H1 (cell line): ENCODE measurements around the gene MTO1. TPM values are rescaled to one million over a fixed set of nuclear protein-coding genes. Genes with fewer than 3 reads are reported as not detected.

ENCODE experiments used
- CHD7 ChIP-seq: fragments of 300-600 bp; sonication (generic); IDR thresholded peaks from 2 replicates; pipeline ENCODE4 v1.7.1; 2012; ENCODE audit warnings: low read length, moderate library complexity, mild to moderate bottlenecking, inconsistent platforms; ENCODE audit not compliant: insufficient replicate concordance
- GTF2F1 ChIP-seq: IDR thresholded peaks from 2 replicates; pipeline ENCODE4 v1.6.1; 2012; ENCODE audit warnings: low read depth, low read length, improper control_type of control experiment, borderline replicate concordance
- SP1 ChIP-seq: IDR thresholded peaks from 2 replicates; pipeline ENCODE4 v1.6.1; 2011; ENCODE audit warnings: low read depth, low read length
- SP2 ChIP-seq: IDR thresholded peaks from 2 replicates; pipeline ENCODE4 v1.6.1; 2012; ENCODE audit warnings: mild to moderate bottlenecking, low read length, inconsistent platforms
- TAF1 ChIP-seq: IDR thresholded peaks from 2 replicates; pipeline ENCODE4 v1.6.1; 2011; ENCODE audit warnings: mild to moderate bottlenecking, low read depth, low read length
- ZNF274 ChIP-seq: IDR thresholded peaks from 2 replicates; pipeline ENCODE4 v1.7.0; 2012; ENCODE audit warnings: low read length, borderline replicate concordance; ENCODE audit errors: extremely low read depth
- polyA plus RNA-seq, 7 experiments: library from polyadenylated mRNA; depleted of rRNA in 3 of 7; stranded (reverse) in 5 of 7; unstranded in 2 of 7; fragments of >200 nt in 5 of 7; fragments of 200-250 nt in 2 of 7; gene quantifications; 1 replicate in 5 of 7; 2 replicates in 1 of 7; 4 replicates in 1 of 7; pipeline versions ENCODE4 v1.2.1 to v1.2.3, GENCODE V29; 2011 to 2013; ENCODE audit warnings: missing spikeins in 2 of 7, mixed read lengths in 2 of 7
- total RNA-seq: library from RNA; stranded (reverse); fragmentation: NEBNext Ultra II Directional; extraction: Animal tissue kit (Norgen Biotek cat#: 25700); gene quantifications from 2 replicates; pipeline ENCODE4 v1.2.1, GENCODE V29; 2021

The MTO1 gene
- total and polyA plus RNA-seq, 2 of the 8 experiments (the other 6 are each of a cell fraction or from before 2014, with no cell fraction given) = 20.9 to 31.6 TPM

- TF ChIP-seq CHD7 (no peak), GTF2F1 (no peak), TAF1 (no peak), ZNF274 (no peak), SP2 (no peak), SP1 (no peak)
Measured at GRCh38 chr6:73506246-73506645, 44.7 kb downstream of the MTO1 start (continued).
